Trophoblast cell (in vitro differentiated cells and primary cell): ENCODE data around the gene CCDC137.
A peak's percentile ranks its signal among the peaks of the same experiment; 100 is the strongest.
"Not testable (repeated sequence)": the region's sequence is repeated elsewhere in the genome, so short reads cannot be mapped to it uniquely, and the experiment has no call there.

ENCODE experiments used
- DNase-seq, 2 donors: peaks; one replicate each; pipeline ENCODE4 v3.0.0-alpha.2; 2016
- H2AFZ ChIP-seq: 2 replicates; pipeline ENCODE4 v1.6.1; 2013; ENCODE audit warnings: low read length, moderate library complexity, mild to moderate bottlenecking; ENCODE audit not compliant: insufficient read depth, poor library complexity
- H2AK5ac ChIP-seq: 2 replicates; pipeline ENCODE4 v1.6.1; 2013; ENCODE audit warnings: mild to moderate bottlenecking, low read length
- H2BK120ac ChIP-seq: 2 replicates; pipeline ENCODE4 v1.6.1; 2013; ENCODE audit warnings: low read length, mild to moderate bottlenecking, moderate library complexity; ENCODE audit not compliant: insufficient read depth, poor library complexity
- H2BK12ac ChIP-seq: 2 replicates; pipeline ENCODE4 v1.6.1; 2013; ENCODE audit warnings: mild to moderate bottlenecking, low read length, moderate library complexity
- H2BK5ac ChIP-seq: 2 replicates; pipeline ENCODE4 v1.6.1; 2013; ENCODE audit warnings: low read length, low read depth, moderate library complexity, mild to moderate bottlenecking; ENCODE audit not compliant: poor library complexity
- H3K14ac ChIP-seq: 2 replicates; pipeline ENCODE4 v1.6.1; 2013; ENCODE audit warnings: mild to moderate bottlenecking, low read length
- H3K18ac ChIP-seq: 2 replicates; pipeline ENCODE4 v1.6.1; 2013; ENCODE audit warnings: mild to moderate bottlenecking, low read length
- H3K23ac ChIP-seq: 2 replicates; pipeline ENCODE4 v1.6.1; 2013; ENCODE audit warnings: low read length
- H3K27ac ChIP-seq: 2 replicates; pipeline ENCODE4 v1.5.1; 2013; ENCODE audit warnings: low read depth, mild to moderate bottlenecking, inconsistent platforms, low read length, moderate library complexity
- H3K27me3 ChIP-seq: 2 replicates; pipeline ENCODE4 v1.6.1; 2013; ENCODE audit warnings: inconsistent platforms, mild to moderate bottlenecking, low read length, moderate library complexity; ENCODE audit not compliant: insufficient read depth
- H3K36me3 ChIP-seq, 2 experiments: 1 replicate in 1 of 2; 2 replicates in 1 of 2; pipeline ENCODE4 v1.6.1; 2013; ENCODE audit warnings: low read length in 2 of 2, mild to moderate bottlenecking in 2 of 2, moderate library complexity in 1 of 2; ENCODE audit not compliant: insufficient read depth in 2 of 2, control insufficient read depth in 1 of 2
- H3K4ac ChIP-seq: 2 replicates; pipeline ENCODE4 v1.6.1; 2013; ENCODE audit warnings: low read depth, mild to moderate bottlenecking, low read length, moderate library complexity
- H3K4me1 ChIP-seq, 2 experiments: 1 replicate in 1 of 2; 2 replicates in 1 of 2; pipeline ENCODE4 v1.6.1; 2013; ENCODE audit warnings: low read length in 2 of 2, mild to moderate bottlenecking in 2 of 2, moderate library complexity in 1 of 2; ENCODE audit not compliant: insufficient read depth in 2 of 2, control insufficient read depth in 1 of 2
- H3K4me2 ChIP-seq: 2 replicates; pipeline ENCODE4 v1.6.1; 2013; ENCODE audit warnings: inconsistent platforms, mild to moderate bottlenecking, low read length, moderate library complexity
- H3K4me3 ChIP-seq: 2 replicates; pipeline ENCODE4 v1.5.1; 2013; ENCODE audit warnings: mild to moderate bottlenecking, low read depth, low read length, inconsistent platforms
- H3K79me1 ChIP-seq: one replicate; pipeline ENCODE4 v1.6.1; 2013; ENCODE audit warnings: low read length
- H3K79me2 ChIP-seq: 2 replicates; pipeline ENCODE4 v1.6.1; 2013; ENCODE audit warnings: low read length, mild to moderate bottlenecking; ENCODE audit not compliant: control insufficient read depth, insufficient read depth, poor library complexity
- H3K9ac ChIP-seq: 2 replicates; pipeline ENCODE4 v1.6.1; 2013; ENCODE audit warnings: mild to moderate bottlenecking, low read length
- H3K9me3 ChIP-seq: 2 replicates; pipeline ENCODE4 v1.6.1; 2013; ENCODE audit warnings: low read depth, mild to moderate bottlenecking, control low read depth, inconsistent platforms, low read length; ENCODE audit not compliant: insufficient read depth
- H4K12ac ChIP-seq: 2 replicates; pipeline ENCODE4 v1.6.1; 2013; ENCODE audit warnings: low read depth, mild to moderate bottlenecking, low read length, moderate library complexity
- H4K8ac ChIP-seq: 2 replicates; pipeline ENCODE4 v1.6.1; 2013; ENCODE audit warnings: low read depth, mild to moderate bottlenecking, low read length, moderate library complexity
- H4K91ac ChIP-seq: one replicate; pipeline ENCODE4 v1.6.1; 2013; ENCODE audit warnings: low read depth, mild to moderate bottlenecking, low read length, moderate library complexity
- WGBS: extraction: QIAGEN DNeasy Blood & Tissue Kit; methylation state at CpG from one replicate; pipeline ENCODE4 v1.1.7; 2013; ENCODE audit warnings: missing lambda C conversion rate; ENCODE audit not compliant: insufficient read length, insufficient coverage; ENCODE audit errors: extremely low coverage; 5-methylcytosine and 5-hydroxymethylcytosine counted together

CCDC137 gene

DNA sequence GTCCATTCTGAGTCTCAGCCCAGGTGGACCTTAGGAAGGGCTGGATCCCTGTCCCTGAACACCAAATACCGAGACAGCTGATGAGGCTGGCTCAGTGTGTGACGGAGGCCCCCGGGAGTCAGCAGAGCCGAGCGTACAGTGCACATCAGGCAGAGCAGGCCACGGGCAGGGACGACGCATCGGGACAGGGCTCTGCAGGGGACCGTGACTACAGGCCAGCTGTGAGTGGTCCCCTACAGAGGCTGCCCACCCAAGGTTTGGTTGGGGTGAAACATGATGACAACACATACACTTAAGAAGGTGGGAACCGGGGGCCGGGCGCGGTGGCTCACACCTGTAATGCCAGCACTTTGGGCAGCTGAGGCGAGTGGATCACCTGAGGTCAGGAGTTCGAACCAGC lies 6.4 kb downstream of the CCDC137 start:
- H4K8ac ChIP-seq, result no peak overlapping the region
- no peaks in the 10 kb centered on the region for H3K27me3 ChIP-seq
- H3K4me3 ChIP-seq, result no peak overlapping the region
- no peak for DNase-seq
- no peak overlapping the region for H2BK120ac ChIP-seq
- H3K27ac ChIP-seq, result no peak overlapping the region
- H2AK5ac ChIP-seq, result no peak overlapping the region
- H3K18ac ChIP-seq, result no peak overlapping the region
- no peak overlapping the region for H2AFZ ChIP-seq
- WGBS, result no CpG with 5 or more reads among the region's 16 CpGs
- no peak overlapping the region for H3K4ac ChIP-seq
- no peak overlapping the region for H3K23ac ChIP-seq
- no peak overlapping the region for H2BK5ac ChIP-seq
- no peak overlapping the region for H4K91ac ChIP-seq
- H4K12ac ChIP-seq, result no peak overlapping the region
- no peak overlapping the region for H2BK12ac ChIP-seq
- no peak overlapping the region for H3K14ac ChIP-seq
- peaks cover 54 to 59% of the 10 kb centered on the region in 2 experiments for H3K36me3 ChIP-seq
- H3K79me2 ChIP-seq, result no peaks in the 10 kb centered on the region
- H3K9me3 ChIP-seq, result peaks cover 4% of the 10 kb centered on the region
- peaks cover 0 to 2% of the 10 kb centered on the region in 2 experiments for H3K4me1 ChIP-seq
- H3K79me1 ChIP-seq, result no peaks in the 10 kb centered on the region
- H3K9ac ChIP-seq, result no peak overlapping the region
- no peak overlapping the region for H3K4me2 ChIP-seq

DNA sequence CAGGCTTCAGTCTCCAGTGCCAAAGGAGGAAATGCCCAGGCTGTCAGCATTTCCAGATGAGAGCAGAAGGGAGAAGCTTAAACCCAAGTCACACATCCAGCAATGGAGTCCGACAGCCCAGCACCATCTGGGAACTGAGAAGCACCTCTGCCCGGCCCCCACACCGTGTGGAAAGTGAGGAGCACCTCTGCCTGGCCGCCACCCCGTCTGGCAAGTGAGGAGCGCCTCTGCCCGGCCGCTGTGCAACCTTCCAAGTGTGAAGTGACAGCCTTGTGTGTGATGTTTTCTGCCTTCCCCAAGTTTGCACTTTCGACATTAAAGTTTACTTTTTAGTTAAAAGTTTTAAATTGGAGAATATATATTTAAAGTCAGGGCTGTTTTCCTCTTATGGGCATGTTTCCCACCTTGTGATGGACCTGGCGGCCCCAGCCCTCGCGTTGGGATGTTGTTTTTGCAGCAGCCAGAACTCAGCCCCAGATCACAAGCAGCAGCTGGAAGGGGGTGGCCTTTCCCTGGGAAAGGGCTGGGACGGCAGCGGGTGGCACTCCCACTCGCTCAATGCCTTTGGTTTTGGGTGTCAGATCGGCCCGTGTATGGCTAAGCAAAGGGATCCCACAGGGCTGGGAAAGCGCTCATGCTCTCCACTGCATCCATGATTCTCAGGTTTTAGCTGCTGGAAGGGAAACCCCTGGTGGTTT lies 7.2 kb downstream of the CCDC137 start:
- H3K9me3 ChIP-seq, result peaks cover 4% of the 10 kb centered on the region
- H3K4me2 ChIP-seq, result no peak overlapping the region
- H3K14ac ChIP-seq, result no peak overlapping the region
- H3K79me2 ChIP-seq, result no peaks in the 10 kb centered on the region
- H3K4me1 ChIP-seq, result no peaks in the 10 kb centered on the region
- H3K9ac ChIP-seq, result no peak overlapping the region
- no peak overlapping the region for H3K27ac ChIP-seq
- H2AK5ac ChIP-seq, result no peak overlapping the region
- H3K18ac ChIP-seq, result no peak overlapping the region
- no peak overlapping the region for H2BK120ac ChIP-seq
- no peak overlapping the region for H3K4me3 ChIP-seq
- H4K8ac ChIP-seq, result no peak overlapping the region
- H2BK5ac ChIP-seq, result no peak overlapping the region
- no CpG with 5 or more reads among the region's 18 CpGs for WGBS
- H4K91ac ChIP-seq, result no peak overlapping the region
- H2BK12ac ChIP-seq, result no peak overlapping the region
- no peak overlapping the region for H3K23ac ChIP-seq
- peak overlapping the region; percentile 40 for H4K12ac ChIP-seq
- peaks cover 50 to 54% of the 10 kb centered on the region in 2 experiments for H3K36me3 ChIP-seq
- H3K79me1 ChIP-seq, result no peaks in the 10 kb centered on the region
- H2AFZ ChIP-seq, result no peak overlapping the region
- H3K4ac ChIP-seq, result no peak overlapping the region
- H3K27me3 ChIP-seq, result no peaks in the 10 kb centered on the region
- DNase-seq, result no peak

DNA sequence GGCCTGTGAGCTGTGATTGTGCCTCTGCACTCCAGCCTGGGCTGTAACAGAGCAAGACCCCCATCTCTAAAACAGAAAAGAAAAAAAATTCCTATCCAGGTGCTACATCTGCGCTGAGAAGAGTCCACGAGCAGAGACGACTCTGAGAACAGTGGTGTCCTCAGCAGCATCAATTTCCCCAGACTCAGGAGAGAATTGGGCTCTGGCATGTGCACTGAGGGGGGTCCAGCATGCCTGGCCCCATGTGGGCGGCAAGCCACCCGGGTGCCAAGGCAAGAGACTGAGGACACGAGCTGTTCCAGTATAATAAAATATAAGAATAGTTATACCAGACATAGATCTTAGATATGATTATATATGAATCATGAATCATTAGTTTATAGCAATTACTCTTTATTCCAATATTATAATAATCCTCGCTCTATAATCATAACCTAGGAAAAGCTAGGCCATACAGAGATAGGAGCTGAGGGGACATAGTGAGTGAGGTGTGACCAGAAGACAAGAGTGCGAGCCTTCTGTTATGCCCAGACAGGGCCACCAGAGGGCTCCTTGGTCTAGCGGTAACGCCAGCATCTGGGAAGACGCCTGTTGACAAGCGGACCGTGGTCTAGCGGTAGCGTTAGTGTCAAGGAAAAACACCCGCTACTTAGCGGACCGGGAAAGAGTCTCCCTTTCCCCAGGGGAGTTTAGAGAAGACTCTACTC lies 9.1 kb downstream of the CCDC137 start:
- not testable (repeated sequence) for H3K23ac ChIP-seq, H2BK120ac ChIP-seq, H3K14ac ChIP-seq, H3K79me1 ChIP-seq, H3K9me3 ChIP-seq, H4K91ac ChIP-seq, H2AFZ ChIP-seq, H4K8ac ChIP-seq, H4K12ac ChIP-seq, H3K27ac ChIP-seq, H3K27me3 ChIP-seq, H2BK12ac ChIP-seq, H3K4me1 ChIP-seq, H3K4me2 ChIP-seq, H3K9ac ChIP-seq, H2AK5ac ChIP-seq, H2BK5ac ChIP-seq, H3K18ac ChIP-seq, H3K4ac ChIP-seq, H3K4me3 ChIP-seq, H3K79me2 ChIP-seq
- peak in 1 of 2 donors; percentile 45 for DNase-seq
- no CpG with 5 or more reads among the region's 18 CpGs for WGBS
- peaks cover 37 to 44% of the 10 kb centered on the region in 2 experiments for H3K36me3 ChIP-seq

DNA sequence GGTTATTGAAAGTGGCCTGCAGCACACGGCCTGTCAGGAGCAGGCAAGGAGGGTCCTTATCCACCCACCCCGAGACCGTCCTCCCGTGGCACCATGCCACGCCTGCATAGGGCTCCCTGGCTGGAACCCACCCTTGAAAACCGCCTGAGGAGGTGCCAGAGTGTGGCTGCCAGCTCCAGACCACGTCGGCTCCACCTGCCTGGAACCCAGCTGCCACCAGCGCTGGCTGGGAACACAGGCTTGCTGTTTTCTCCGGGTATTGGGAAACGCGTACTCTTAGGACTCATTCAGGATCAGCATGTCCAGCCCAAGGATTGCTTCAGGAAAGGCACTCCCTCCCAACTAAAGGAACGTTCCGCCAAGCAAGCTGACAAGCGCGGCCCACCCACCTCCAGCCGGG lies 10.4 kb downstream of the CCDC137 start:
- Histone ChIP-seq H3K27me3 (no peaks in the 10 kb centered on the region), H2BK5ac (no peak overlapping the region), H4K91ac (no peak overlapping the region), H3K4me2 (no peak overlapping the region), H4K8ac (no peak overlapping the region), H2BK12ac (no peak overlapping the region), H3K4ac (no peak overlapping the region), H3K79me1 (no peaks in the 10 kb centered on the region), H3K27ac (no peak overlapping the region), H3K4me1 (no peaks in the 10 kb centered on the region), H2AK5ac (no peak overlapping the region), H3K9me3 (peaks cover 1% of the 10 kb centered on the region), H3K79me2 (no peaks in the 10 kb centered on the region), H3K18ac (no peak overlapping the region), H3K23ac (no peak overlapping the region), H2BK120ac (no peak overlapping the region), H3K36me3 (peaks cover 35 to 43% of the 10 kb centered on the region in 2 experiments), H3K4me3 (no peak overlapping the region), H3K9ac (no peak overlapping the region), H4K12ac (no peak overlapping the region), H2AFZ (no peak overlapping the region), H3K14ac (no peak overlapping the region)
- WGBS, result no CpG with 5 or more reads among the region's 17 CpGs
- no peak for DNase-seq
